ENCODE data around the gene RAB19. TPM values are rescaled to one million over a fixed set of nuclear protein-coding genes. Genes with fewer than 3 reads are reported as not detected.

Gene RAB19
- total RNA-seq, 1 donor = not detected

- TF ChIP-seq CTCF (IDR thresholded peaks at IDR 0.05; ENCODE audit: insufficient read depth, low read depth, low read length) = no peak
- no peak overlapping the region for H3K4me3 ChIP-seq (ENCODE audit: low read depth, low read length)
- DNase-seq (ENCODE audit: low read depth) = no peak
These were observed 59.3 kb downstream of the RAB19 start for GRCh38 chr7:140463111-140463510.

- DNase-seq (ENCODE audit: low read depth) = peak; percentile 44
- no peak overlapping the region for H3K4me3 ChIP-seq (ENCODE audit: low read depth, low read length)
These were observed 72.0 kb downstream of the RAB19 start for GRCh38 chr7:140475747-140476333.

GRCh38 chr7:140476698-140477261 lies 72.9 kb downstream of the RAB19 start:
- no peak for DNase-seq (ENCODE audit: low read depth)
- H3K4me3 ChIP-seq (ENCODE audit: low read depth, low read length) = no peak overlapping the region
- no peak for TF ChIP-seq CTCF (IDR thresholded peaks at IDR 0.05; ENCODE audit: insufficient read depth, low read depth, low read length)

More at GRCh38 chr7:140475747-140476333, 72.0 kb downstream of the RAB19 start:
- TF ChIP-seq CTCF (IDR thresholded peaks at IDR 0.05; ENCODE audit: insufficient read depth, low read depth, low read length) = peak; percentile 49

Small RNAs within 50 kb of the gene (small RNA-seq; reads per million reads assigned to genes)
- gene RNA5SP247 (not detected), gene RNA5SP248 (40.3 reads per million, percentile 95 among the genes with 10 or more reads in this experiment)

Other genes with a start within 250 kb of the RAB19 start
- 3.9 and 4.5 TPM in 2 replicates for gene KDM7A, start 227.1 kb upstream of the RAB19 start, total RNA-seq
- gene SLC37A3, start 5.5 kb upstream of the RAB19 start, total RNA-seq = 62.2 and 79.0 TPM in 2 replicates
- gene MKRN1, start 75.4 kb downstream of the RAB19 start, total RNA-seq = 41.9 and 50.5 TPM in 2 replicates
- gene DENND2A, start 236.8 kb downstream of the RAB19 start, total RNA-seq = 25.5 and 26.7 TPM in 2 replicates